ENCODE measurements around the gene FIBCD1.

GRCh38 chr9:130979591-130980385 is 40.7 kb upstream of the FIBCD1 start:
- no peak for TF ChIP-seq POLR2A (IDR thresholded peaks at IDR 0.05; ENCODE audit: low read depth, low read length)
- no peak for TF ChIP-seq POLR2AphosphoS5 (IDR thresholded peaks at IDR 0.05; ENCODE audit: low read depth, low read length)
- TF ChIP-seq SPI1 (IDR thresholded peaks at IDR 0.05; ENCODE audit: low read depth, low read length) = no peak
- no peak for TF ChIP-seq TAF1 (IDR thresholded peaks at IDR 0.05; ENCODE audit: low read depth, low read length)
